Measurements from ENCODE around the gene ATP6AP2. TPM values are rescaled to one million over a fixed set of nuclear protein-coding genes. Genes with fewer than 3 reads are reported as not detected.

ATP6AP2 gene
- total and polyA plus RNA-seq, 4 donors: 49.7 to 80.7 (median 58.1) TPM

GRCh38 chrX:40539214-40540142, 41.3 kb upstream of the ATP6AP2 start:
- no peaks in the 10 kb centered on the region for H3K36me3 ChIP-seq (ENCODE audit: control insufficient read depth in 4 of 4, insufficient read depth in 3 of 4, low read depth in 1 of 4, low read length in 3 of 4)
- H3K27me3 ChIP-seq (ENCODE audit: control insufficient read depth in 4 of 4, insufficient read depth in 4 of 4, low read length in 3 of 4): no peaks in the 10 kb centered on the region
- no peak overlapping the region for H3K27ac ChIP-seq (ENCODE audit: low read depth in 1 of 2, low read length in 2 of 2)
- no peak for TF ChIP-seq ZBTB33 (IDR thresholded peaks at IDR 0.05)
- TF ChIP-seq YY1 (IDR thresholded peaks at IDR 0.05): no peak
- TF ChIP-seq CTCF (IDR thresholded peaks at IDR 0.05; ENCODE audit: low read depth, low read length, missing input control): no peak
- no peak for TF ChIP-seq HNF4G (IDR thresholded peaks at IDR 0.05)
- no peak for TF ChIP-seq FOXA1 (IDR thresholded peaks at IDR 0.05)
- no peak for TF ChIP-seq ATF3 (IDR thresholded peaks at IDR 0.05)
- H3K4me1 ChIP-seq (ENCODE audit: control insufficient read depth in 4 of 4, insufficient read depth in 4 of 4, low read length in 3 of 4): peaks cover 0 to 7% (median under 1%) of the 10 kb centered on the region in 4 donors
- 51% methylated on average over 20 of the region's 20 CpGs for WGBS
- peak; percentile 77 for DNase-seq (ENCODE audit: low spot score)
- H3K9ac ChIP-seq (ENCODE audit: low read depth in 1 of 2, low read length in 2 of 2): no peak overlapping the region
- no peak overlapping the region for H3K4me3 ChIP-seq (ENCODE audit: low read depth in 1 of 3, low read length in 3 of 3)
- H3K9me3 ChIP-seq (ENCODE audit: control insufficient read depth in 4 of 4, low read length in 3 of 4): no peaks in the 10 kb centered on the region

GRCh38 chrX:40542208-40542607, 38.6 kb upstream of the ATP6AP2 start:
- TF ChIP-seq ATF3 (IDR thresholded peaks at IDR 0.05) (no peak), ZBTB33 (IDR thresholded peaks at IDR 0.05) (no peak), YY1 (IDR thresholded peaks at IDR 0.05) (no peak), NR2F2 (IDR thresholded peaks at IDR 0.05) (no peak), CTCF (IDR thresholded peaks at IDR 0.05; ENCODE audit: low read depth, low read length, missing input control) (no peak)
- no peak overlapping the region for H3K9ac ChIP-seq (ENCODE audit: low read depth in 1 of 2, low read length in 2 of 2)
- H3K4me3 ChIP-seq (ENCODE audit: low read depth in 1 of 3, low read length in 3 of 3): no peak overlapping the region
- no peaks in the 10 kb centered on the region for H3K9me3 ChIP-seq (ENCODE audit: control insufficient read depth in 4 of 4, low read length in 3 of 4)
- no peak overlapping the region for H3K27ac ChIP-seq (ENCODE audit: low read depth in 1 of 2, low read length in 2 of 2)
- peaks cover 0 to 10% (median 1%) of the 10 kb centered on the region in 4 donors for H3K4me1 ChIP-seq (ENCODE audit: control insufficient read depth in 4 of 4, insufficient read depth in 4 of 4, low read length in 3 of 4)
- 88% methylated on average over 10 of the region's 10 CpGs for WGBS
- H3K36me3 ChIP-seq (ENCODE audit: control insufficient read depth in 4 of 4, insufficient read depth in 3 of 4, low read depth in 1 of 4, low read length in 3 of 4): no peaks in the 10 kb centered on the region
- H3K27me3 ChIP-seq (ENCODE audit: control insufficient read depth in 4 of 4, insufficient read depth in 4 of 4, low read length in 3 of 4): no peaks in the 10 kb centered on the region
- no peak for DNase-seq (ENCODE audit: low spot score)
